Loucy (cell line): Measurements from ENCODE around the gene TBC1D7.

Source experiments
- EZH2phosphoT487 ChIP-seq: fragments of 200-600 bp; IDR thresholded peaks from 2 replicates; pipeline ENCODE4 v1.6.1; 2018; ENCODE audit warnings: antibody characterized with exemption, mild to moderate bottlenecking, moderate library complexity, borderline replicate concordance
- TF ChIP-seq, protein P1 (sequence below): fragments of 200-600 bp; sonication (generic); conservative IDR thresholded peaks from 2 replicates; pipeline ENCODE4 v1.5.1; 2014; ENCODE audit warnings: mild to moderate bottlenecking, antibody characterized with exemption, low read length

- TF ChIP-seq, protein P1, sequence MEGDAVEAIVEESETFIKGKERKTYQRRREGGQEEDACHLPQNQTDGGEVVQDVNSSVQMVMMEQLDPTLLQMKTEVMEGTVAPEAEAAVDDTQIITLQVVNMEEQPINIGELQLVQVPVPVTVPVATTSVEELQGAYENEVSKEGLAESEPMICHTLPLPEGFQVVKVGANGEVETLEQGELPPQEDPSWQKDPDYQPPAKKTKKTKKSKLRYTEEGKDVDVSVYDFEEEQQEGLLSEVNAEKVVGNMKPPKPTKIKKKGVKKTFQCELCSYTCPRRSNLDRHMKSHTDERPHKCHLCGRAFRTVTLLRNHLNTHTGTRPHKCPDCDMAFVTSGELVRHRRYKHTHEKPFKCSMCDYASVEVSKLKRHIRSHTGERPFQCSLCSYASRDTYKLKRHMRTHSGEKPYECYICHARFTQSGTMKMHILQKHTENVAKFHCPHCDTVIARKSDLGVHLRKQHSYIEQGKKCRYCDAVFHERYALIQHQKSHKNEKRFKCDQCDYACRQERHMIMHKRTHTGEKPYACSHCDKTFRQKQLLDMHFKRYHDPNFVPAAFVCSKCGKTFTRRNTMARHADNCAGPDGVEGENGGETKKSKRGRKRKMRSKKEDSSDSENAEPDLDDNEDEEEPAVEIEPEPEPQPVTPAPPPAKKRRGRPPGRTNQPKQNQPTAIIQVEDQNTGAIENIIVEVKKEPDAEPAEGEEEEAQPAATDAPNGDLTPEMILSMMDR, result no peak
- TF ChIP-seq EZH2phosphoT487, result no peak
Measured at GRCh38 chr6:13368079-13368730, 39.9 kb upstream of the TBC1D7 start.
